HG02973 (cell line): ENCODE data around the gene MUC6.
A peak's percentile ranks its signal among the peaks of the same experiment; 100 is the strongest.

Experiments
- ATAC-seq: cut with Tn5 transposase; IDR thresholded peaks from one replicate; pipeline ENCODE4 v1.9.1; 2021; ENCODE audit warnings: moderate library complexity; ENCODE audit not compliant: unreplicated experiment

MUC6 gene

DNA sequence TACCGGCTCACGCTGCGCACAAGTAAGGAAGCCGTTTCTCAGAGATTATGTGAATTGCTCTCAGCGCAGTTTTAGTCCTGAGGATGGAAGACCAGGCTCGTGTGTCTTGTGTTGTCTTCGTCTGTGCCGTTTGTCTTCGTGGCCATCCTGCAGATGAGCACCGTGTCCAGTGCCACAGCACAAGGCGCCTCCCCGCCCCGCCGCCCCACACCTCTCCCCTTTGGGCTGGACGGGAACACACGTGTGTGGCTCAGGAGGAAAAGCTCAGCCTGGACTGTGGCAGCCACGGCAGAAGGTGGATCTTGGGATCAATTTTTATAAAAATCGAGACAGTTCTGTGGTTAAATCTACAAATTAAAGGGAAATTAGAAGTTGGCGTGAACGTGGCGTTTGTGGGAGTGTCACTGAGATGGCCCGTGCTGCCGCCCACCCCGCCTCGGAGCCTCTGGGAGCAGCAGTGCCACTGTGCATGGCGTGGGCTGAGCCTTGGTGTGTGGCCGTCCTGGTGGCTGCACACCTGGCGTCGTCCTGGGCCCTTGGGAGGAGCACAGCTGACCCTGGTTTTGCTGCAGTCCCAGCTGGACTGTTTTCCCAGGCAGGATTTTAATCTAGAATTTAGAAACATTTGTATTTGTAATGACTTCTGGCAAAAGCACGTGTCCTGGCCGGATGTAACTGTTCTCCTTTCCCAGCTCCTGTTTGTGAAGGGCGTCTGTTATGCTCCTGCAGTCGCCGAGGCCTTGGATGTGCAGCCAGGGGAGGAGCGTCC lies 25.8 kb downstream of the MUC6 start:
- no peak for ATAC-seq

DNA sequence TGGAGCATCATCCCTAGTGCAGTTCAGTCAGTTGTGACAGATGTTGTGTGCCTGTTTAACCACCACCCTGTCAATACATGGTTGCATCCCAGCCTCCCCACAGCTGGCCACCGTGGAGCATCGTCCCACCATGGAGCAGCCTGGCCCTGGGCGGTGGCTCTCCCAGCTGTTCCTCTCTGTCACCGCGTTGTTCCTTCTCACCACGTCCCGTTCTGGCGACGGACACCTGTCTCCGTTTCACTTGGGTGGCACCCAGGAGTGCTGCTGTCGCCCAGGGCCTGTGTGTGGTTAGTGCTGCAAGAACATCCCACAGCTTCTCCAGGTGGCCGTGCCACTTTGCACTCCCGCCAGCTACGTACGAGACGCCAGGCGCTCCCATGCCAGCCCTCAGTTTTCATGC lies 26.5 kb downstream of the MUC6 start:
- no peak for ATAC-seq

DNA sequence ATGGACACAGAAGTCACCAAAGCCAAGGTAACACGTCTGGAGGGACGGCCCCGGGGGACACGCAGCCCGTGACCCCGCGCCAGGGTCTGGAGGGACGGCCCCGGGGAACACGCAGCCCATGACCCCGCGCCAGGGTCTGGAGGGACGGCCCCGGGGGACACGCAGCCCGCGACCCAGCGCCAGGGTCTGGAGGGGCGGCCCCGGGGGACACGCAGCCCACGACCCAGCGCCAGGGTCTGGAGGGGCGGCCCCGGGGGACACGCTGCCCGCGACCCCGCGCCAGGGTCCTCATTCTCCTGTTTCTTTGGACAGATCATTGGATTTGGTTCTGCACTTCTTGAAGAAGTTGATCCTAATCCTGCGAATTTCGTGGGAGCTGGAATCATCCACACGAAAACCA lies 27.1 kb downstream of the MUC6 start:
- ATAC-seq: no peak

DNA sequence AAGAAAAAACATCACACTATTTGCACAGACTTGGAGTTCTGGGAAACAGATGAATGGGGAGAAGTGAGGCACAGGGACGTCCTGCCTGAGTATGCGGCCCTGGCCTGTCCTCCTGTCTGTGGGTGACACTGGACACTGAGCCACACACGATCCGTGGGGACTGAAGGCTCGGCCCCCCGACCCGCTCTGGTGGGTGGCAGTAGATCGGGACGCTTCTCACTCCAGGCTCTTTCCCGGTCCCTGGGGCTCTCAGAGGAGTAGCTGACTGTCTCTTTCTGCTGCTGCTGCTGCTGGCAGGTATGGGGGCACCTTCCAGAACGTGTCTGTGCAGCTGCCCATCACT lies 27.7 kb downstream of the MUC6 start:
- no peak for ATAC-seq

DNA sequence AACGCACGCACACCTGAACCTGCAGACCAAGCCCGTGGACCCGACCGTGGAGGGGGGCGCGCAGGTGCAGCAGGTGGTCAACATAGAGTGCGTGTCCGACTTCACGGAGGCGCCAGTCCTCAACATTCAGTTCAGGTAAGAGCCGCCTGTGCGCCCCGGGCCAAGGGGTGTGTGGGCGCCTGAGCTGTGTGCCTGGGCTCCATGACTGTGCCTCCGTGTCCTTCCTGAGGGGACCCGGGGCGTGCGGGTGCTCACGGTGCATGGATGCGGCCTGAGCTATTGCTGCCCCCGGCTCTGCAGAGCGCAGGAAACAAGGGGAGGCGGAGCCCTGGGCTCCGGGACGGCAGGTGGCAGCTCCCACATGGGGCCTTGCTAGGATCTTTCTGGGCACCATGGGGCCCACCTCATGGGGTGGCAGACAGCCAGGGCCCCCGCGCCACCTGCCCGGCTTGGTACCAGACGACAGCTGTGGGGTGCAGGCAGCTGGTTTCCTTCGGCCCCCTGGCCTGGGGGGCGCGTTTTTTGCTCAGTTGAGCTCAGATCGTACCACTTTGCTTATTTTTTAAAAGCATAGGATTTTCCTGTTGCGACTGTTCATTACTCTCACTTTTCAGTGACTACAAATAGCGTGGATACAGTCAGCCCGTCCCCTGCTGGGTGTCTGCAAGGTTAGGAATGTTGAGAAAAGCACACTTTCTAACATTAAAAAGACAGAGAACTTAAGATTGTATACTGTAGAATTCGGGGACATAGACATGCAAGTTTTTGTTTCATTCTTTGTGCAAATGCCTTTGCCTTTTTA lies 28.3 kb downstream of the MUC6 start:
- no peak for ATAC-seq

DNA sequence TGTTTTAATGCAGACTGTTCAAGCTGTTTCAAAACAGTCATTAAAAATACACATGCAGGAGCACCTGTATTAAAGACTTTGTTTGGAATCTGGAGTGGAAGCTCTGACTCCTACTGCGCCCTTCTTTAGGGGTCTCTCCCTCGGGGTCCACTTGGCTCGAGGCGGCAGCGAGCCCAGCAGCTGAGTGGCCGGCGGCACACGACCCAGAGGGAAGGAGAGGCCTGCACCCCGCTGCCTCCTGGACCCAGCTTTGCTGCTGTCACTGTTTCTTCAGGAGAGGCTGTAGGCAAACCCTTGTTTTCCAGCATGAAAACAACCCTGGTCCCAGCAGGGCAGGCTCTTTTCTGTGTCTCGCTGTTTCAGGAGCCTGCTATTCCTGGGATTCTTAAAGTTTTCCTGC lies 29.2 kb downstream of the MUC6 start:
- ATAC-seq: no peak

DNA sequence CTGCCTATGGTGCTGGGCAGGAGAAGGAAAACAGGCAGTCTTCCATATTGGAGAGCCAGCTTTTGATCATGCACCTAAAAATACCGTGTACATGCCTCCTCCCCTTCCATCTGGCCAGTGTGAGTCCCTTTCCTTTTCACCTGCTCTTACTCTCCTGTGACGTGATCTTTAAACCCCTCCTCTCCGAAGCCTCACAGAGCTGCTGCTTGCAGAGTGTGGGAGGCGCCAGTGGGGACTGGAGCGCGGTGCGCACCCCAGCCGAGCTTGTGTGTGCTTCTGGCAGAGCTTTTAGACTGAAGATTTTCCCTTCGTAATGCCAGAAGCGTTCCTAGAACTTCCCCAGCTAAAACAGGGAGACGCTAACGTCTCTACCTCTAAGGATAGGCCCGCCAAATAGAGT lies 29.8 kb downstream of the MUC6 start:
- no peak for ATAC-seq

DNA sequence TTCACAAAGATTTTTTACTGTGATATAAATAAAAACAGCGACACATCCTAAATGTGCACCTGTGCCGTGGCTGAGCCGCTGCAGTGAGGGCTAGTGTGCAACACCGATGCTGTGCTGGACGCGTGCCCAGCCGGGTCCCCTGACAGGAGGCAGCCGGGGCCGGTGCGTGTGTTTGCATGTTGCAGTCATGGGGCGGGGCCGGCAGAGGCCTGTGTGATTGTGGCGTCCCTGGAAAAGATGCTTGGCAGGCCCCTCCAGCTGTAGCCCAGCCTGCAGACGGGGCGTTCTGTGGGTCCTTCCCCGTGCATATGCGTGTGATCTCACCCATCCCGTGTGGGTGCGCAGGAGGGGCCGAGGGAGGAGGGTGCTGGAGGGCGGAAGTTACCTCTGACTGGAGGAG lies 30.6 kb downstream of the MUC6 start:
- no peak for ATAC-seq

DNA sequence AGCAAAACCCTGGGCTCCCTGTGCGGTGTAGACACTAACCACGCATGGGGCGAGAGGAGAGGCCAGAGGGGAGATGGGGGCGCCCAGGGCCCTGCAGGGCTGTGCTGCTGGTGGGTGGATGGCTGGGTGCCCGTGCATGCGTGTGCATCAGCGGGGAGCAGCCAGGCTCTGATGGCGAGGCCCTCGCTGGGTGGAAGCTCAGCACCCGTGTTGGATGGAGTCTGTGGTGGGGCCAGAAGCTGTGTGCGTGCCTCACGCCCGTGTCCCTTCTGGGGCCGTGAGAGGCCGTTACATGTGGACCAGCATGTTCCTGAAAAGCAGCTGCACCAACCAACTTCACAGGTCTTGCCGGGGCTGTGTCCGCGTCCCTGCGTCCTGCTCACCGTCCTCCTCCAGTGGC lies 33.4 kb downstream of the MUC6 start:
- no peak for ATAC-seq

DNA sequence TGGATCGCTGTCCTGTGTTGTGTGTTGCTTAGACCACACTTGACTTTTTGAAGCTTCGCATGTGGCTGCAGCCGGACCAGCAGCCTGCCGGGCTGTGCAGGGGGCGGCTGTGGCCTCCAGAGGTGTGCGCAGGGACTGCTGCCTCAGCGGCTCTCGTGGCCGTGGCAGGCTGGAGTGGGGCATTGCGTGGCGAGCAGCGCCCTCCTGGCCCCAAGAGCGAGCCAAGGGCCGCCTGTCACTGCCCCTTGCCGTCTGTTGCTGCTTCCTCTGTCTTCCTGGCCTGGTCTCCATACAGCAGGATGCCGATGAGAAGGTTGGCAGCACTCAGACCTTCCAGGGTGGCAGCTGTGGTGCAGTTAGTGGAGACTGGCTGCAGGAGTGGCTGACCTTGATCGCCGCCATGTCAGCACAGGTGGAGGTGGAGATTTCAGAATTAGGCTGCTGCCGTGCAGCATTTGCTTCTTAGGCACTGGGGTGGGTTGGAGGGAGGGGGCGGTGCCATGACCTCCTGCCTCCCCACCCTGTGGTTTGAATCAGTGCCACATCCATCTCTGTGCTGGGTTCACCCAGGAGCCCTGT lies 34.0 kb downstream of the MUC6 start:
- ATAC-seq: no peak

DNA sequence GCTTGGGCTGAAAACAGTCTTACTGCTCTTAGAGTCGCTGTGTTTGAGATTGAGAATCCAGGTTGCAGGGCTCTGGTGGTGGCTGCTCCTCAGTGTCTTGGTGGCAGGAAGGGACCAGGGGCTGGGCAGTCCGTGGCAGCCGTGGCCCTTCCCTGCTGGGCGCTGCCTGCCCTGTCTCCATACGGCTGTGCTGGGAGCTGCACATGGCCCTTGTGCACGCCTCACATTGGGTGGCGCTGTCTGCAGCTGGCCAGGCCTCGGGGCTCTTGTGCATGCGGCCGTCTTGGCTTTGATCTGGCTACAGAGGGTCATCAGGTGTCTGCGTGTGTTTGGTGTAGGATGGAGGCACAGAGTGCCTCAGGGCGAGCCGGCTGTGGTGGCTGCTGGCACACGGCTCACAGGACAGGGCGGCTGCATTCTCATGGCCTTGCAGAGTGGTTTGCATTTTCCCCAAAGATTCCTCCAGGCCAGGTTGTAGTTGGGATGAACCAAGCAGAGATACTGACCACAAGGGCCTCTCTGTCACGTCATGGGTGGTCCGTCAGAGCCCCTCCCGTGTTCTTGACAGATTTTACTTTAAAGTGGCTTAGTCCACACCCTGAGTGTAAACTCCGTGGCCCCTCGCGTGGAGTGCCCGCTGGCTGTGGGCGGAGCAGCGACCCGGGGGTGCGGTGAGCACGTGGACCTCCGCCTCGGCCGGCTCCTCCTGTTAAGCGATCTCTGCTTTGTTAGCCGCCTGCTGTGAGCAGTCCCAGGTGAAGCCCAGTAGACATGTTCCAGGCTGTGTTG lies 34.7 kb downstream of the MUC6 start:
- ATAC-seq: no peak

DNA sequence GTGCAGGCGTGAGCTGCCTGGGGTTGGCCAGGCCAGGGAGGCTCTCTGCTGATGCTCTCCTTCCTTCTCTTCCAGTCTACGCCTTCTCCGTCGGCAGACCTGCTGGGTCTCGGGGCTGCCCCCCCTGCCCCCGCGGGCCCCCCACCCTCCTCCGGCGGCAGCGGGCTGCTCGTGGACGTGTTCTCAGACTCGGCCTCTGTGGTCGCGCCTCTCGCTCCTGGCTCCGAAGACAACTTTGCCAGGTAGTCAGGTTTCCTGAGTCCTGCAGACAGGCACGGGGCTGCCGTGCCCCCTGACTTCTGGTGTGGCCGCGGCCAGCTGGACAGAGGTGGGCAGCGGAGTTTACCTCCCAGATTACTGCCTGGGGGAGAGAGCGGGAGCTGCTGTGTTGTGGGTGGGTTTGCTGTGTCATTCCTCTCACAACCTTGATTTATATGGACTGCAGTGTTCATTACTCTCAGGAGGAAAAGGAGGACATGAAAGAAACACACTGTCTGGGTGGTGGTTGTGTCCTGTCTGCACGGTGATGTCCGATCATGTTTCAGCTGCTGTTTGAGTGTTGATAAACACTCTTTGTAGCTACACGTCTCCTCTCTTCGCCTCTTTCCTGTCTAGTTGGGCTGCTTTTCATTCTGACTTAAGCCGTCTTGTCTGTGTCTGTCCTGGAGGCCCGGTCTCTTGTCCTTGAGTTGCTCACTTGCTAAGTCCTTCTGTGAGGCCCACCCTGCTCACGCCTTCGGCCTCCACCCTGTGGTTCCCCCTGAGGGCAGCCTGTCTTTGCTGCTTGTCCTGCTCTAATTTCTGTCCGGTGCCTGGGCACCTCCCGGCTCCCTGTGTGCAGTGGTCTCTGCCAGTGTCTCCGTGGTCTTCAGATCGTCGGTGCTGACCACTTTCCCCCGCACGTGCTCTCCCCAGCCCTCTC lies 35.9 kb downstream of the MUC6 start:
- no peak for ATAC-seq

DNA sequence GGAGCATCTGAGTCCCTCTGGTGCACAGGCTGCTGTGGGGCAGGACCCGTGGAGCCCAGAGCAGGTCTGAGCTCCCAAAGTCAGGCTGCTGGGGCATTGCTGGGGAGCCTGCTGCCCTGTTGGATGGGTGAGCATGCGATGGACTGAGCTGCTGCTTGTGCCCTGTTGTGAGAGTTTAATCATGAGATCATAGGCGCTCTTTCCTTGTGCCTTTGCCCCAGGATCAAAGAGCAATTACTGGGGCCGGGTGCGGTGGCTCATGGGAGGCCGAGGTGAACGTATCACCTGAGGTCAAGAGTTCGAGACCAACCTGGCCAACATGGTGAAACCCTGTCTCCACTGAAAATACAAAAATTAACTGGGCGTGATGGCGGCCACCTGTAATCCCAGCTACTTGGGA lies 37.5 kb downstream of the MUC6 start:
- no peak for ATAC-seq

DNA sequence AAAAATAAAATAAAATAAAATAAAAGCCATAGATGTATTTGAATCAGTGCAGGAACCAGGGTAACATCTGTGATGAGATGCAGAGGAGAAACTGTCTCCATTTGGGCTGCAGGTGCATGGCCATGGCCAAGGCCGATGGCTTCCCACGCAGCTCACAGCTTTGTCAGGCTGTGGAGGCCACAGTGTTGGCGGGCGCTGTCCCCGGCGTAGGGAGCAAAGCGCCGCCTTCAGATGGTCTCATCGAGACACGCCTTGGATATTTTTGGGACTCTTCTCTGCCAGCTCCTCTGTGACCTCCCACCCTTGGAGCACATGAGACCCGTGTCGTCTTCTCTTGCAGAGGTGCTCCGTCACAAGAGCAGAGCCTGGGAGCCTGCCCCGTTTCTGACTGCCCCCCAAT lies 38.6 kb downstream of the MUC6 start:
- ATAC-seq: no peak

DNA sequence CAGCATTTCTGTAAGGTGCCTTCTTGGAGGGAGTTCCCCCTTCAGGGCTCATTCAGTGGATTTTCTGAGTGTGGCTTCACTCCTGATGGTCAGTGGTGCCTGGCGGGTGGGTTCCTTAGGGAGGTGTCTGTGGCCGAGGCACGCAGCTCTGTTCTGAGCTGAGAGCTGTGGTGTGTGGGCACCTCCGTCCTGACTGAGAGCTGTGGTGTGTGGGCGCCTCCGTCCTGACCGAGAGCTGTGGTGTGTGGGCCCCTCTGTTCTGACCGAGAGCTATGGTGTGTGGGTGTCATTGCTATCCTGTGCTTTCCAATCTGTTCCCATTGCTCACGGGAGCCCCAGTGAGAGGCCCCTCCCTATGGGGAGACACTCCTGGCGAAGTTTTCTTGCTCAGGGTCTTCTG lies 39.8 kb downstream of the MUC6 start:
- ATAC-seq: no peak

DNA sequence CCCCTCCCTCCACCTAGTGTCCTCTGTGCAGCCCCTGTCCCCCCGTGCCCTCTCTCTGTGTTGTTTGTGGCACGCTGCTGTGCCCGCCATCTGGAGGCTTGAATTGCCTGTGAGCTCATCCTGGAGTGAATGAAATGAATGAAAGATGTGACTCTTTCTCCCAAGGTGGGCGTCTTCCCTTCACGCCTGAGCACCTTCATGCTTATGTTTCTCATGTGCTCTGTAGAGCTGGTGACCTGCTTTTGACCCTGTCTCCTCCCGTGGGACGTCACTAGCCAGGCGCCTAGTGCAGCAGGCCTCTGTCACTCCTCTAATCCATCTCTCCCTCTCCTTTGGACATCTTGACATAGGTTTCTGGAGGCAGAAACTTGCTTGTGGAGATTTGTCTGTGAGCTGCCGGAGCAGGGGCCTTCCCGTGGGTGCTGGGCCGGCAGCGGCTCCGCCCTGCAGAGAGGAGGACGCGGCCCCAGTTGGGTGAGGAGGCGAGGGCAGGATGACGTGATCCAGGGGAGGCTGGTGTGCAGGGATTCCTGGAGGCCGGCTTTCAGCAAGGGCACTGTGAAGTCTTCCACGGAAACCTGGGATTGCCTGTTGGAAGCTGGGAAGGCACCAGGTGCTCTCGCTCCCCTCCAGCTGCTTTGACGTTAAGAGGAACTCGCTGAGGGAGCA lies 40.6 kb downstream of the MUC6 start:
- peak; percentile 67 for ATAC-seq

DNA sequence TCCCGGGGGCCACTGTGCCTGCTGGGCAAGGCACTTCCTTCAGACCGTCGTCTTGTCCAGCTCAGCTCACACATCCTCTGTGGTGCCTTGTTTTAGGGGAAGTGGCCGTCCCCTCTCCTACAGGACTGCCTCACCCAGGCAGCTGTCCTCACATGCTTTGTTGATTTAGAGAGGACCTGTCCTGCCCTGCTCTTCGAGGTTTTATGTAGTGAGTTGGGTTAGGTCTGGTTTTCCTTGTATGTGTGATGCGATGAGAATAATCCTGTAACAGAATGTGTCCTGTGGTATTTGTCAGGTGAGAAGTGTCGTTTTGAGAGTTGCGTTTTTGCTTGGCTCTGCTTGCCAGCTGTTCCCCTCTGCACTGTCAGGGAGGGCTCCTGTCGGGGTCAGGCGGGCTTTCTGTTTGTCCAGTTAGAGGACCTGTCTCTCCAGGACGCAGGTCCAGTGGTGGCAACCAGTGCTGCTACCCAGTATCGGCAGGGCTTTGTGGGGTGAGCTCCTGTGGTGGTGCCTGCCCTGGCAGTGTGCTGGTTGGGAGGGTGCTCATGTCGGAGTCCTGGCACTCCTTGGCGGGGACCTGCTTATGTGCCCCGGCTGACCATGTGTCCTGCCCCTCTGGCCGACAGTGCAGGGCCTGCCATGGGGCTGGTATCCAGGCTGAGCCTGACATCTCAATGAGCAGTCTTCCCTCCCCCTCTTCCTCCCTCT lies 41.3 kb downstream of the MUC6 start:
- no peak for ATAC-seq

DNA sequence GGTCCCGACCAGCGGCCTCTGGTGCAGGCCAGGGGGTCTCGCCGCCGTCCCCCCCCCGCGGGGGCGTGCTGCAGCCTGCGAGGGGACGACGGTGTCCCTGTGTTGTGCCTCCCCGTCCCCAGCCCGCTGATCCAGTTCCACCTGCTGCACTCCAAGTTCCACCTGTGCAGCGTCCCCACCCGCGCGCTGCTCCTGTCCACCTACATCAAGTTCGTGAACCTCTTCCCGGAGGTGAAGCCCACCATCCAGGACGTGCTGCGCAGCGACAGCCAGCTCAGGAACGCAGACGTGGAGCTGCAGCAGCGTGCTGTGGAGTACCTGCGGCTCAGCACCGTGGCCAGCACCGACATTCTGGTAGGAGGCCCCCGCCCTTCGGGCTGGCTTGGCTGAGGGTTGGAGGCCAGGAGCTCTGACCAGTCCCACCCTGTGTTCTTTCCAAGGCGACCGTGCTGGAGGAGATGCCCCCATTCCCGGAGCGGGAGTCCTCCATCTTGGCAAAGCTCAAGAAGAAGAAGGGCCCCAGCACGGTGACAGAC lies 42.8 kb downstream of the MUC6 start:
- no peak for ATAC-seq

DNA sequence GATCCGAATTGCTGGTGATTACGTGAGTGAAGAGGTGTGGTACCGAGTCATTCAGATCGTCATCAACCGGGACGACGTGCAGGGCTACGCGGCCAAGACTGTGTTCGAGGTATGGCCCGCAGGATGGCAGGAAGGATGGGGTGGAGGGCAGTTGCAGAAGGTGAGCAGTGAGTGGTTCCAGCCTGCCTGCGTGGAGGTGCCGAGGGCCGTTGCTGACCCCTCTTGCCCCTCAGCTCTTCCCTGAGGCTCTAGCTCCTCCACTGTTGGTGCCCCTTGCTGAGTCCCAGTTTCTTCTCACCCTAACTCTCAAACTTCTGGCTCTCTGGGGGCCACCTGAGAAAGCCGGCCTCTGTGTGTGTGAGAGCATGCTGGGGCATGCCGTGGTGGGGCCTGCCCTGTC lies 43.9 kb downstream of the MUC6 start:
- ATAC-seq: no peak
